ENCODE measurements around the gene GDF10. TPM values are rescaled to one million over a fixed set of nuclear protein-coding genes. Genes with fewer than 3 reads are reported as not detected.

Gene GDF10
- polyA plus RNA-seq, 1 experiment = not detected

DNA sequence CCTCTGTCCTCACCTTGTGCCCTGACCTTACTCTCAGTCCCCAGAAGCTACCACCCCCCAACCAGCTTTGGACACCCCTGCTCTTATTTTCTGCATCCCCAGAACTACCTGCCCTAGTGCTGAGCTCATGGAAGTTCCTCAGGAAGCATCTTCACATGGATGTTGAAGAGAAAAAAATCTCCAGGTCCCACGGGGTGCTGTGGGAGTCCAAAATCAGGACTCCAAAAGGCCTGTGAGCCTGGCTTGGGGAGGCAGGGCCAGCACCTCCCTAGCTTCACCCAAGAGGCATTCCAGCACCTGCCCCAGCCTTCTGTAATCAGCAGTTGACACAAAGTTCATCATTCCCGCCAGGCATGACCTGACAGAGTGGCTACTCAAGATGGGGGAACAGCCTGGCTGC, 20.7 kb upstream of the GDF10 start:
- TF ChIP-seq, protein P1, sequence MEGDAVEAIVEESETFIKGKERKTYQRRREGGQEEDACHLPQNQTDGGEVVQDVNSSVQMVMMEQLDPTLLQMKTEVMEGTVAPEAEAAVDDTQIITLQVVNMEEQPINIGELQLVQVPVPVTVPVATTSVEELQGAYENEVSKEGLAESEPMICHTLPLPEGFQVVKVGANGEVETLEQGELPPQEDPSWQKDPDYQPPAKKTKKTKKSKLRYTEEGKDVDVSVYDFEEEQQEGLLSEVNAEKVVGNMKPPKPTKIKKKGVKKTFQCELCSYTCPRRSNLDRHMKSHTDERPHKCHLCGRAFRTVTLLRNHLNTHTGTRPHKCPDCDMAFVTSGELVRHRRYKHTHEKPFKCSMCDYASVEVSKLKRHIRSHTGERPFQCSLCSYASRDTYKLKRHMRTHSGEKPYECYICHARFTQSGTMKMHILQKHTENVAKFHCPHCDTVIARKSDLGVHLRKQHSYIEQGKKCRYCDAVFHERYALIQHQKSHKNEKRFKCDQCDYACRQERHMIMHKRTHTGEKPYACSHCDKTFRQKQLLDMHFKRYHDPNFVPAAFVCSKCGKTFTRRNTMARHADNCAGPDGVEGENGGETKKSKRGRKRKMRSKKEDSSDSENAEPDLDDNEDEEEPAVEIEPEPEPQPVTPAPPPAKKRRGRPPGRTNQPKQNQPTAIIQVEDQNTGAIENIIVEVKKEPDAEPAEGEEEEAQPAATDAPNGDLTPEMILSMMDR (IDR thresholded peaks at IDR 0.05; ENCODE audit: insufficient read depth, low read depth, low read length) = no peak
- ChIA-PET CTCF (no interaction called here), POLR2A (no interaction called here)
- no peak for DNase-seq (ENCODE audit: low read depth)
- Histone ChIP-seq H3K4me3 (ENCODE audit: low read depth, low read length) (no peak overlapping the region), H3K36me3 (ENCODE audit: control insufficient read depth, insufficient read depth, low read length) (no peaks in the 10 kb centered on the region), H3K27me3 (ENCODE audit: control insufficient read depth, insufficient read depth, low read length) (peaks cover 2% of the 10 kb centered on the region)

DNA sequence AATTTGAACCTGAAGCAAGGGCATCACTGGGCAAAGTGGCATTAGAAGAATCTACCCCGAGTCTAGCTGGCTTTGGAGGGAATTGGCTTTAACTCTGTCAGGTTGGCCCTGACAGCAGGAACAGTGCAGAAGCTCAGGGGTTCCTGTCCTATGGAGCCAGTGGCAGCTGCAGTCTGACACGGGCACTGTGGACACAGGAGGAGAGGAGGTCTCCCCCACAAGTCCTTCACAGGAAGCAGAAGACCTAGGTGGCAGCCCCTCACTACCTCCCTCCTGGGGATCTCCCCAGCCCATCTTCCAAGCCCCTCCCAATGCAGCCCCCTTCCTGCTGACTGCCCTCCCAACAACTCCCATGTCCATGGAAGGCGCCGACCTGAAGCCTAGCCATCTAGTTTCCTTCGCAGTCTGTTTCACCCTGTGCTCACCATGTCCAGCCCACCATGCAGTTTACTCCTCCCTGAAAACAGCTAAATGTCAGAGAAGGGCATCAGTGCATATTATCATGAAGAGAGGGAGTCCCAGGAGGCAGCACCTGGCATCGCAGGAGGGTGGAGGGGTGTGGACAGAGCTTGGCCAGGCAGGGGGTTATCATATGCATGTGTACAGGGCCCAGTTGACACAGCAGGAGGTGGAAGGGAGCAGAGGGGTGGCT, 17.9 kb upstream of the GDF10 start:
- H3K27me3 ChIP-seq (ENCODE audit: control insufficient read depth, insufficient read depth, low read length) = no peaks in the 10 kb centered on the region
- no peak for DNase-seq (ENCODE audit: low read depth)
- no peak overlapping the region for H3K4me3 ChIP-seq (ENCODE audit: low read depth, low read length)
- POLR2A ChIA-PET = no interaction called here
- CTCF ChIA-PET = interaction anchor here (1.3 kb wide), 1 partner anchor 234 kb away, joined by 5 read pairs; no protein-coding TSS in a partner anchor
- no peaks in the 10 kb centered on the region for H3K36me3 ChIP-seq (ENCODE audit: control insufficient read depth, insufficient read depth, low read length)
- TF ChIP-seq, protein P1 (IDR thresholded peaks at IDR 0.05; ENCODE audit: insufficient read depth, low read depth, low read length) = no peak

- no peak overlapping the region for H3K4me3 ChIP-seq (ENCODE audit: low read depth, low read length)
- TF ChIP-seq, protein P1 (IDR thresholded peaks at IDR 0.05; ENCODE audit: insufficient read depth, low read depth, low read length) = no peak
- H3K27me3 ChIP-seq (ENCODE audit: control insufficient read depth, insufficient read depth, low read length) = no peaks in the 10 kb centered on the region
- ChIA-PET CTCF (interaction anchor here (1.2 to 1.3 kb wide), 2 partner anchors 235 to 258 kb away, joined by 4 to 5 read pairs; no protein-coding TSS in a partner anchor), POLR2A (no interaction called here)
- no peak for DNase-seq (ENCODE audit: low read depth)
- no peaks in the 10 kb centered on the region for H3K36me3 ChIP-seq (ENCODE audit: control insufficient read depth, insufficient read depth, low read length)
Measured at GRCh38 chr10:47282657-47283018, 17.4 kb upstream of the GDF10 start.

DNA sequence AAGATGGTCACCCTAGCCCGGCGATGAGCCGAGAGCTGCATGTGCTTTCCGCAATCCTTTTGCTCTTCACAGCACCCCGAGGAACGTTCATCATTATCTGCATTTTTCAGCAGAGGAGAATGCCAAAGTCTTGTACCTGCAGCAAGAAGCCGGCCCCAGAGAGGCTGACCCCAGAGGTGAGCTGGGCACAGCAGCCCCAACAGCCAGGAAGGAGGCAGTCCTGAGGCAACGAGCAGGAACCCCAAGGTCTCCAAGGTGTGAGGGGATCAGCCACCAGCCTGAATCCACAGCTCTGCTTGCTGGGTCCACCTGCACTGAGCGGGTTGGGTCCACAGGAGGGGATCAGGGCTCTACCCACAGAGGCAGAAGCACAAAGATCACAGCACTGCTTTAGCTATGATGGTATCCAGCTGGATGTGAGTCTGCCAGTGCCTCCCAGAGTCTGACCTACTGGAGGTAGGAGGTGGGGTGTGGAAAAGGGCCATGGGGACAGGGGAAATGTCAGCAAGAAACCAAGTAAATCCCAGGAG, 16.8 kb upstream of the GDF10 start:
- ChIA-PET POLR2A (no interaction called here), CTCF (interaction anchor here (1.2 to 1.3 kb wide), 2 partner anchors 235 to 258 kb away, joined by 4 to 5 read pairs; no protein-coding TSS in a partner anchor)

GRCh38 chr10:47283848-47284247, 16.1 kb upstream of the GDF10 start:
- no peak for DNase-seq (ENCODE audit: low read depth)
- Histone ChIP-seq H3K27me3 (ENCODE audit: control insufficient read depth, insufficient read depth, low read length) (no peaks in the 10 kb centered on the region), H3K36me3 (ENCODE audit: control insufficient read depth, insufficient read depth, low read length) (no peaks in the 10 kb centered on the region), H3K4me3 (ENCODE audit: low read depth, low read length) (no peak overlapping the region)
- CTCF ChIA-PET = interaction anchor here (1.2 to 1.3 kb wide), 2 partner anchors 236 to 259 kb away, joined by 4 to 5 read pairs; no protein-coding TSS in a partner anchor
- TF ChIP-seq, protein P1 (IDR thresholded peaks at IDR 0.05; ENCODE audit: insufficient read depth, low read depth, low read length) = no peak
- POLR2A ChIA-PET = no interaction called here

More for the DNA sequence above, 16.8 kb upstream of the GDF10 start:
- Histone ChIP-seq H3K4me3 (ENCODE audit: low read depth, low read length) (no peak overlapping the region), H3K36me3 (ENCODE audit: control insufficient read depth, insufficient read depth, low read length) (no peaks in the 10 kb centered on the region), H3K27me3 (ENCODE audit: control insufficient read depth, insufficient read depth, low read length) (no peaks in the 10 kb centered on the region)
- DNase-seq (ENCODE audit: low read depth) = no peak
- TF ChIP-seq, protein P1 (IDR thresholded peaks at IDR 0.05; ENCODE audit: insufficient read depth, low read depth, low read length) = no peak
